Tibial nerve (tissue), 4 donors: ENCODE measurements around the gene MIOX. TPM values are rescaled to one million over a fixed set of nuclear protein-coding genes. Genes with fewer than 3 reads are reported as not detected.

Experiments
- DNase-seq, 2 donors: peaks; one replicate each; pipeline ENCODE4 v3.0.0-alpha.2; 2019; ENCODE audit warnings: low spot score in 2 of 2
- H3K27ac ChIP-seq, 4 donors: fragments of 200-600 bp; sonication (generic) in 3 of 4; one replicate each; pipeline ENCODE4 v1.5.1; 2017 to 2019; ENCODE audit warnings: mild to moderate bottlenecking in 1 of 4
- H3K27me3 ChIP-seq, 2 donors: fragments of 200-600 bp; sonication (generic) in 1 of 2; one replicate each; pipeline versions ENCODE4 v1.5.1 to v1.6.0; 2017 to 2019
- H3K36me3 ChIP-seq, 3 donors: fragments of 200-600 bp; sonication (generic); one replicate each; pipeline ENCODE4 v1.5.1; 2018 to 2019
- H3K4me1 ChIP-seq, 4 donors: fragments of 200-600 bp; sonication (generic) in 3 of 4; one replicate each; pipeline ENCODE4 v1.5.1; 2017 to 2019
- H3K4me3 ChIP-seq, 4 donors: fragments of 200-600 bp; sonication (generic) in 3 of 4; one replicate each; pipeline ENCODE4 v1.5.1; 2017 to 2019; ENCODE audit warnings: mild to moderate bottlenecking in 1 of 4, moderate library complexity in 1 of 4
- H3K9me3 ChIP-seq, 4 donors: fragments of 200-600 bp; sonication (generic) in 3 of 4; one replicate each; pipeline ENCODE4 v1.5.1; 2017 to 2019
- EP300 ChIP-seq, 2 donors: sonication (generic); formaldehyde crosslinking; IDR thresholded peaks; one replicate each; pipeline ENCODE4 v1.6.1; 2017; ENCODE audit warnings: antibody characterized with exemption in 2 of 2, mild to moderate bottlenecking in 1 of 2
- POLR2A ChIP-seq, 2 donors: fragments of 450-650 bp; IDR thresholded peaks; one replicate each; pipeline ENCODE4 v1.6.1; 2017; ENCODE audit warnings: antibody characterized with exemption in 2 of 2, mild to moderate bottlenecking in 2 of 2, moderate library complexity in 2 of 2
- WGBS, 2 donors: methylation state at CpG; one replicate each; pipeline ENCODE4 v1.1.5; 2018; 5-methylcytosine and 5-hydroxymethylcytosine counted together
- total RNA-seq, 4 donors: library from RNA; depleted of rRNA; stranded (reverse); fragments of >200 nt; gene quantifications; one replicate each; pipeline ENCODE4 v1.1.0, GENCODE V29; 2016
- TF ChIP-seq, protein P1 (sequence below), 5 experiments: fragments of 200-600 bp in 3 of 5; fragments of 450-650 bp in 2 of 5; sonication (generic) in 3 of 5; IDR thresholded peaks; one replicate each; pipeline ENCODE4 v1.5.1; 2016 to 2019; ENCODE audit warnings: antibody characterized with exemption in 5 of 5, mild to moderate bottlenecking in 3 of 5, moderate library complexity in 2 of 5

The MIOX gene
- total RNA-seq, 4 donors from 2014 or later = not detected

DNA sequence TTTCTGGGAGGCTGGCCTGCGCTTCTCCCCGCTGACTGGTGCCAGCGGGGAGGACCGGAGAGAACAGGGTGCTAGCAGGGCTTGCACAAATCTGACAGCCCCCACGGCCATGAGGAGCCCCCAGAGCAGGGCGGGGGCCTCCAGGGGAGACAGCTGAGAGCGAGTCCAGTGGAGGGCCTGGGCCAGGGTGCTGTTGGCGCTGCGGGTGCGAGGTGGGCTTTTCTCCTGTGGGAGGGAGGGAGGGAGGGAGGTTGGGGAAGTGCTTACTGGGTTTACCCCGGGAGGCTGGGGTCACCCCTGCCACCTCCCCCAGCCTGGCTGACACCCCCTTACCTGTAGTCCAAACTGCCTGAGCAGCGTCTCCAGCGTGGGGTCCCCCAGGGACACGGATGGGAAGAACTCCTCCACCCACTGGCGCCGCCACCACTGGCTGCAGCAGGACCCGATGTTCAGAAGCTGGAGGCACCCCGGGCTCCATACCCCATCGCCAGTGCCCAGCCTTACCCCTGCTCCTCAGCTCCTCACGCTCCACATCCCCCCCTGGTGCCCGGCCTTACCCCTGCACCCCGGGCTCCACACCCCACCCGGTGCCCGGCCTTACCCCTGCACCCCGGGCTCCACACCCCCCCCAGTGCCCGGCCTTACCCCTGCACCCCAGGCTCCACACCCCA is 17.0 kb downstream of the MIOX start:
- 82 to 89% methylated on average over 7 to 10 of the region's 26 CpGs for WGBS, 2 donors
- DNase-seq = no peak
- TF ChIP-seq, protein P1, sequence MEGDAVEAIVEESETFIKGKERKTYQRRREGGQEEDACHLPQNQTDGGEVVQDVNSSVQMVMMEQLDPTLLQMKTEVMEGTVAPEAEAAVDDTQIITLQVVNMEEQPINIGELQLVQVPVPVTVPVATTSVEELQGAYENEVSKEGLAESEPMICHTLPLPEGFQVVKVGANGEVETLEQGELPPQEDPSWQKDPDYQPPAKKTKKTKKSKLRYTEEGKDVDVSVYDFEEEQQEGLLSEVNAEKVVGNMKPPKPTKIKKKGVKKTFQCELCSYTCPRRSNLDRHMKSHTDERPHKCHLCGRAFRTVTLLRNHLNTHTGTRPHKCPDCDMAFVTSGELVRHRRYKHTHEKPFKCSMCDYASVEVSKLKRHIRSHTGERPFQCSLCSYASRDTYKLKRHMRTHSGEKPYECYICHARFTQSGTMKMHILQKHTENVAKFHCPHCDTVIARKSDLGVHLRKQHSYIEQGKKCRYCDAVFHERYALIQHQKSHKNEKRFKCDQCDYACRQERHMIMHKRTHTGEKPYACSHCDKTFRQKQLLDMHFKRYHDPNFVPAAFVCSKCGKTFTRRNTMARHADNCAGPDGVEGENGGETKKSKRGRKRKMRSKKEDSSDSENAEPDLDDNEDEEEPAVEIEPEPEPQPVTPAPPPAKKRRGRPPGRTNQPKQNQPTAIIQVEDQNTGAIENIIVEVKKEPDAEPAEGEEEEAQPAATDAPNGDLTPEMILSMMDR (IDR thresholded peaks at IDR 0.05) = no peak
- no peak for TF ChIP-seq EP300 (IDR thresholded peaks at IDR 0.05)
- TF ChIP-seq POLR2A (IDR thresholded peaks at IDR 0.05) = no peak

DNA sequence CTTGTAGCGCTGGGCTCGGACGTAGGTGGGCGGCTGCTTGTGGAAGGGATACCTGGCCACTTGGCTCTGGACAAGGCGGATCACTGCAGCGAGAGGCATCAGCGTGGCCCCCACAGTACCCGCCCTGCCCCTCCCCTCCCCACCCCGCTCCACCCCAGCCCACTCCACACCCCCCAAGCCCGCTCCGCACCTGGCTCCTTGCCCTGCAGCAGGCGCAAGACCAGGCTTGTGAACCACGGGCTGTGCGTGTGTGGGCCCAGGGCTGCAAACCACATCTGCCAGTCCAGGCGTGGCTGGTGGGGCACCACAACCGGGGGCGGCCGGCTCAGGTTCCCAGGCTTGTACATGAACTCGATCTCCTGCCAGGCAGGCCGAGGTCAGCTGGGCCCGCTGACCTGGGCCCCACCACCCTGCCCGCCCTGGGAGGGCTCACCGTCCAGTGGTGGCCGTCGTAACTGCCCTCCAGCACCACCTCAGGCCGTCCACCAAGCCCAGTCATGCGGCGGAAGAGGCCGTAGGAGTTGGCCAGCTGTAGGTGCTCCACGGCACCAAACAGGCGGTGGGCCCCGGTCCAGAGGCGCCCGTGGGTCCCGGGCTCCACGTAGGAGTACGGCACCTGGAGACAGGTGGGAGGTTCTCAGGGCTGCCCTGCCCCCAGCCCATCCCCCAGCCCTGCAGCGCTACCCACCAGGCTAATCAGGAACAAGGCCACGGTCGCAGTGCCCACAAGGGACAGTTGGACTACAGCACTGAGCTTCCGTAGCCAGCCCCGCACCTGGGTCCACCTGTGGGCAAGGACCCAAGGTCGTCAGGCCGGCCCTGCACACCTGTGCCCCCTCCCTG is 17.9 kb downstream of the MIOX start:
- Histone ChIP-seq H3K4me1 (peaks cover 0 to 31% (median 16%) of the 10 kb centered on the region in 4 donors), H3K27me3 (no peaks in the 10 kb centered on the region), H3K4me3 (no peak overlapping the region), H3K36me3 (peaks cover 3 to 41% (median 21%) of the 10 kb centered on the region in 3 donors), H3K9me3 (no peaks in the 10 kb centered on the region), H3K27ac (no peak overlapping the region)
- DNase-seq = no peak
- TF ChIP-seq, protein P1 (IDR thresholded peaks at IDR 0.05) = no peak
- TF ChIP-seq POLR2A (IDR thresholded peaks at IDR 0.05) = no peak
- TF ChIP-seq EP300 (IDR thresholded peaks at IDR 0.05) = no peak
- 92 to 95% methylated on average over 12 to 29 of the region's 44 CpGs for WGBS, 2 donors

More for the DNA sequence above, 17.0 kb downstream of the MIOX start:
- Histone ChIP-seq H3K9me3 (no peaks in the 10 kb centered on the region), H3K27ac (no peak overlapping the region), H3K4me1 (peaks cover 0 to 22% (median 11%) of the 10 kb centered on the region in 4 donors), H3K27me3 (no peaks in the 10 kb centered on the region), H3K4me3 (no peak overlapping the region), H3K36me3 (peaks cover 3 to 41% (median 21%) of the 10 kb centered on the region in 3 donors)

DNA sequence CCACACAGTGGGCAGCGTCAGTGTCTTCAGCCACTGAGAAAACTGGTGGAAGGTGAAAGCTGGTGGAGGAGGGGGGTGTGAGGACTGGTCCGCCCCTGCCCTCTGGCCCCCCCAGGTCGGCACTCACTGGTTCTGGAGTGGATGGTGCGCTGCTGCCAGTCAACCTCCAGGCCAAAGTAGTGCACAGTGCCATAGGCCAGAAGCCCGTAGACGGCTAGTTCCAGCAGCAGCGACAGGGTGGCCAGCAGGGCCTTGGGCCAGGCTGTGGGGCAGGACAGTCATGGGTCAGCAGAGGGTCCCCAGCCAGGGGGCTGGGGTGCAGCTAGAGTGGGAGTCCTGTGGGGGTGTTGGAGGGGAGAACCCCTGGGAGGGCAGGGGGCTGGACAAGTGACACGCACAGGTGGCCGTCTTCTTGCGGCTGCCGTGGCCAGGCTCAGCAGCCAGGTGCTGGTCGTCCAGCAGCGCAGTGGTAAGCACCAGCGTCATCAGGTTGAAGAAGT is 18.7 kb downstream of the MIOX start:
- H3K4me1 ChIP-seq = peaks cover 0 to 35% (median 16%) of the 10 kb centered on the region in 4 donors
- peaks cover 3 to 41% (median 21%) of the 10 kb centered on the region in 3 donors for H3K36me3 ChIP-seq
- 85 to 86% methylated on average over 7 to 13 of the region's 14 CpGs for WGBS, 2 donors
- H3K4me3 ChIP-seq = no peak overlapping the region
- no peak for DNase-seq
- no peaks in the 10 kb centered on the region for H3K9me3 ChIP-seq
- no peaks in the 10 kb centered on the region for H3K27me3 ChIP-seq
- no peak overlapping the region for H3K27ac ChIP-seq
- TF ChIP-seq EP300 (IDR thresholded peaks at IDR 0.05) = no peak
- TF ChIP-seq, protein P1 (IDR thresholded peaks at IDR 0.05) = no peak
- no peak for TF ChIP-seq POLR2A (IDR thresholded peaks at IDR 0.05)

DNA sequence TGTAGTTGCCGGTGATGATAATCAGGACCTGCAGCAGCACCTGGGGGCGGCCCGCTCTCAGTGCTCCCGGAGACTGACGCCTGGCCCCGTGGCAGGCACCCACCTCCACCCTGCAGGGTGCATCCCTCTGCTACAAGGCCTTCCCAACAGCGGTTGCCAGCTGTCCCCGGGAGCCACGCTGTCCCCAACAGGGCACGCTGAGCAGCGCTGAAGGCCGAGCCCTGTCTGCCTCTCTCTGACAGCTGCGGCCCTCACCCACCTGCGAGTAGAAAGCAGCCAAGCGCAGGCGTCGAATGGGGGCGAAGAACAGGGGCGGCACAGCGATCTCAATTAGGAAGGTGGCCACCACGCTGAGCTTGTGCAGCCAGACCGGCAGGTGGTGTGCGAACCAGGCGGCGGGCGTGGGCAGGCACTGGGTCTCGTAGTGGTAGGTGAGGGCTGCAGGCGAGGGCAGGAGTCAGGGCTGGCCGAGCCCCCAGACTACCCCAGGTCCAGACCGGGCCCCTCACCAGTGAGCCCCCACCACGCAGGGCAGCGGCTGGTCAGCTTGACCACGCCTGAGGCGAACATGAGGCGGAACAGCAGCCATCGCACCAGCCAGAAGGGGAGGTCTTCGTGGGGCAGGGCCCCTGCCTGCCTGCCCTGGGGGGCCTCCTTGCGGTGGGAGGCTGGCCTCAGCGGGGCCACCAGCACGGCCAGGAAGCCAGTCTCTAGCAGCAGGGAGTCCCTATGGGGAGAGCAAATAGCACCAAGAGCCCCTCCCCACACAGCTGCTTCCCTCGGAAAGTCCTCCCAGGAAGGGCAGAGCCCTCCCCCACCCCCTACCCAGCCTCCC is 19.3 kb downstream of the MIOX start:
- H3K27me3 ChIP-seq = no peaks in the 10 kb centered on the region
- WGBS, 2 donors = 85 to 86% methylated on average over 30 to 34 of the region's 41 CpGs
- peaks cover 0 to 35% (median 16%) of the 10 kb centered on the region in 4 donors for H3K4me1 ChIP-seq
- peak overlapping the region in 1 of 4 donors; percentile 91 for H3K27ac ChIP-seq
- DNase-seq = no peak
- H3K4me3 ChIP-seq = peak overlapping the region in 3 of 4 donors; percentile 90 to 100 (median 96)
- no peak for TF ChIP-seq EP300 (IDR thresholded peaks at IDR 0.05)
- TF ChIP-seq, protein P1 (IDR thresholded peaks at IDR 0.05) = no peak
- no peak for TF ChIP-seq POLR2A (IDR thresholded peaks at IDR 0.05)
- no peaks in the 10 kb centered on the region for H3K9me3 ChIP-seq
- H3K36me3 ChIP-seq = peaks cover 3 to 41% (median 21%) of the 10 kb centered on the region in 3 donors
